HFFc6 (cell line): ENCODE measurements around the gene TM4SF4. TPM values are rescaled to one million over a fixed set of nuclear protein-coding genes. Genes with fewer than 3 reads are reported as not detected.

ENCODE experiments used
- DNase-seq: peaks from one replicate; pipeline ENCODE4 v3.0.0-alpha.2; 2018
- H3K27ac Mint-ChIP-seq: 2 replicates; pipeline ENCODE4 v1.8.0; 2020; ENCODE audit warnings: mild to moderate bottlenecking, mixed read lengths
- H3K27me3 Mint-ChIP-seq: 2 replicates; pipeline ENCODE4 v1.8.0; 2021; ENCODE audit warnings: mild to moderate bottlenecking, moderate library complexity, mixed read lengths; ENCODE audit not compliant: insufficient read depth
- H3K36me3 Mint-ChIP-seq: 2 replicates; pipeline ENCODE4 v1.8.0; 2021; ENCODE audit warnings: low read depth, mixed read lengths
- H3K4me1 Mint-ChIP-seq: 2 replicates; pipeline ENCODE4 v1.8.0; 2020; ENCODE audit warnings: low read depth, mixed read lengths
- H3K4me3 Mint-ChIP-seq: 2 replicates; pipeline ENCODE4 v1.8.0; 2020; ENCODE audit warnings: mild to moderate bottlenecking, moderate library complexity, mixed read lengths
- H3K9me3 Mint-ChIP-seq: 2 replicates; pipeline ENCODE4 v1.8.0; 2020; ENCODE audit warnings: mild to moderate bottlenecking, mixed read lengths
- CTCF ChIP-seq: fragments of 200-600 bp; sonication (generic); IDR thresholded peaks from 2 replicates; pipeline ENCODE4 v1.5.0; 2021; ENCODE audit warnings: antibody characterized with exemption, mild to moderate bottlenecking
- total RNA-seq, 6 experiments: library from RNA; stranded (reverse); fragmentation: NEBNext Ultra II Directional; extraction: Animal tissue kit (Norgen Biotek cat#: 25700); gene quantifications; 2 replicates in 1 of 6; 3 replicates in 5 of 6; pipeline ENCODE4 v1.2.3, GENCODE V29; 2021

TM4SF4 gene
- total RNA-seq, 6 experiments from 2014 or later: 0.25 to 1.3 (median 0.63) TPM

GRCh38 chr3:149527531-149528339 lies 53.2 kb downstream of the TM4SF4 start:
- H3K27me3 Mint-ChIP-seq: no peaks in the 10 kb centered on the region
- H3K4me3 Mint-ChIP-seq: no peak overlapping the region
- H3K9me3 Mint-ChIP-seq: no peaks in the 10 kb centered on the region
- no peak for DNase-seq
- TF ChIP-seq CTCF: 0 out of 2 replicates have a peak, but pooled peaks have one; percentile 11
- H3K4me1 Mint-ChIP-seq: peaks cover 45% of the 10 kb centered on the region
- H3K27ac Mint-ChIP-seq: peak overlapping the region; percentile 54
- peaks cover 27% of the 10 kb centered on the region for H3K36me3 Mint-ChIP-seq

GRCh38 chr3:149528340-149528650 lies 53.8 kb downstream of the TM4SF4 start:
- H3K4me3 Mint-ChIP-seq: no peak overlapping the region
- peak overlapping the region; percentile 54 for H3K27ac Mint-ChIP-seq
- no peak for DNase-seq
- H3K4me1 Mint-ChIP-seq: peaks cover 51% of the 10 kb centered on the region
- peaks cover 31% of the 10 kb centered on the region for H3K36me3 Mint-ChIP-seq
- no peaks in the 10 kb centered on the region for H3K9me3 Mint-ChIP-seq
- H3K27me3 Mint-ChIP-seq: no peaks in the 10 kb centered on the region
- no peak for TF ChIP-seq CTCF

- no peak for TF ChIP-seq CTCF
- Mint-ChIP-seq H3K36me3 (peaks cover 33% of the 10 kb centered on the region), H3K27ac (peak overlapping the region; percentile 54), H3K4me1 (peaks cover 59% of the 10 kb centered on the region), H3K27me3 (no peaks in the 10 kb centered on the region), H3K9me3 (no peaks in the 10 kb centered on the region), H3K4me3 (no peak overlapping the region)
- no peak for DNase-seq
Observed at GRCh38 chr3:149529099-149529498, 54.6 kb downstream of the TM4SF4 start.

- Mint-ChIP-seq H3K9me3 (no peaks in the 10 kb centered on the region), H3K4me3 (no peak overlapping the region), H3K4me1 (peaks cover 90% of the 10 kb centered on the region), H3K27ac (peak overlapping the region; percentile 84; the same call in 1 of the 2 replicates), H3K36me3 (peaks cover 16% of the 10 kb centered on the region), H3K27me3 (no peaks in the 10 kb centered on the region)
- DNase-seq: no peak
- no peak for TF ChIP-seq CTCF
Observed at GRCh38 chr3:149532489-149533180, 58.1 kb downstream of the TM4SF4 start.

GRCh38 chr3:149534082-149534481 lies 59.6 kb downstream of the TM4SF4 start:
- H3K27ac Mint-ChIP-seq: peak overlapping the region; percentile 84
- no peak for TF ChIP-seq CTCF
- peak overlapping the region; percentile 84; the same call in 1 of the 2 replicates for H3K4me3 Mint-ChIP-seq

More at GRCh38 chr3:149534082-149534481, 59.6 kb downstream of the TM4SF4 start:
- H3K4me1 Mint-ChIP-seq: peaks cover 85% of the 10 kb centered on the region
- H3K9me3 Mint-ChIP-seq: no peaks in the 10 kb centered on the region
- no peaks in the 10 kb centered on the region for H3K27me3 Mint-ChIP-seq
- peaks cover 16% of the 10 kb centered on the region for H3K36me3 Mint-ChIP-seq
- DNase-seq: no peak
